ENCODE measurements around the gene E2F6.

GRCh38 chr2:11416186-11416585 is 49.8 kb downstream of the E2F6 start:
- TF ChIP-seq POLR2AphosphoS5 (IDR thresholded peaks at IDR 0.05; ENCODE audit: borderline replicate concordance, low read depth, low read length) (no peak), EZH2 (IDR thresholded peaks at IDR 0.05) (no peak), FOXP2 (optimal IDR thresholded peaks at IDR 0.05; ENCODE audit: control extremely low read depth, extremely low read length, insufficient read depth) (no peak)
